Ectodermal cell (in vitro differentiated cells): ENCODE results near the gene FOXL3.

Source experiments
- H3K27ac ChIP-seq: 2 replicates; pipeline ENCODE4 v1.7.0; 2013; ENCODE audit warnings: mild to moderate bottlenecking, low read depth, low read length; ENCODE audit not compliant: insufficient read depth, poor library complexity, severe bottlenecking
- H3K27me3 ChIP-seq: 2 replicates; pipeline ENCODE4 v1.7.0; 2013; ENCODE audit warnings: mild to moderate bottlenecking, low read length; ENCODE audit not compliant: insufficient read depth, control insufficient read depth, poor library complexity, severe bottlenecking
- H3K36me3 ChIP-seq: one replicate; pipeline ENCODE4 v1.7.0; 2013; ENCODE audit warnings: low read length; ENCODE audit not compliant: control insufficient read depth, insufficient read depth
- H3K4me1 ChIP-seq: one replicate; pipeline ENCODE4 v1.7.0; 2013; ENCODE audit warnings: low read length; ENCODE audit not compliant: control insufficient read depth, insufficient read depth
- H3K4me3 ChIP-seq: 2 replicates; pipeline ENCODE4 v1.7.0; 2013; ENCODE audit warnings: low read depth, low read length, control low read depth; ENCODE audit not compliant: insufficient read depth
- H3K9me3 ChIP-seq: 2 replicates; pipeline ENCODE4 v1.7.0; 2013; ENCODE audit warnings: mild to moderate bottlenecking, low read length, moderate library complexity; ENCODE audit not compliant: control insufficient read depth
- WGBS, 2 experiments: methylation state at CpG; one replicate each; pipeline ENCODE4 v1.1.7; 2013; ENCODE audit warnings: missing lambda C conversion rate in 2 of 2; 5-methylcytosine and 5-hydroxymethylcytosine counted together

The FOXL3 gene

DNA sequence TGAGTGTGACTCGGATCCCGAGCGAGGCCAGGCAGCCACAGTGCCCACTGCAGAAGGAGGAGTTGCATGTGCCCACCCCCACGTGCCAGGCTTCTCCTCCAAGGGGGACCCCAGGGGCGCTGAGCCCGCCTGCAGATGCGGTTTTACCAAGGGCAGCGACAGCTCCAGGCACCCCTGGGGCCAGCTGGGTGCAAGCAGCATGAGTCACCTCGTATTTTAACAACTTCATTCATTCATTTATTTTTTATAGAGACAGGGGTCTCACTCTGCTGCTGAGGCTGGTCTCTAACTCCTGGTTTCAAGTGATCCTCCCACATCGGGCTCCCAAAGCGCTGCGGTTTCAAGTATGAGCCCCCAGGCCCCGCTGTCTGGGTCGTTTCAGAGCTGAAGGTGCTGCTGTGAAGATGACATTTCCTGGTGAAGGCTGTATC, 1.3 kb upstream of the FOXL3 start:
- Histone ChIP-seq H3K4me1 (no peaks in the 10 kb centered on the region), H3K27me3 (peaks cover 54% of the 10 kb centered on the region), H3K9me3 (no peaks in the 10 kb centered on the region), H3K27ac (no peak overlapping the region), H3K36me3 (no peaks in the 10 kb centered on the region), H3K4me3 (no peak overlapping the region)
- 84 to 89% methylated on average over 14 of the region's 14 CpGs for WGBS, 2 experiments

- H3K36me3 ChIP-seq = no peaks in the 10 kb centered on the region
- WGBS, 2 experiments = 79 to 80% methylated on average over 46 of the region's 46 CpGs
- no peak overlapping the region for H3K27ac ChIP-seq
- no peaks in the 10 kb centered on the region for H3K9me3 ChIP-seq
- no peak overlapping the region for H3K4me3 ChIP-seq
- peaks cover 54% of the 10 kb centered on the region for H3K27me3 ChIP-seq
- no peaks in the 10 kb centered on the region for H3K4me1 ChIP-seq
These were observed 688 bp upstream of the FOXL3 start for GRCh38 chr7:289209-289755.

DNA sequence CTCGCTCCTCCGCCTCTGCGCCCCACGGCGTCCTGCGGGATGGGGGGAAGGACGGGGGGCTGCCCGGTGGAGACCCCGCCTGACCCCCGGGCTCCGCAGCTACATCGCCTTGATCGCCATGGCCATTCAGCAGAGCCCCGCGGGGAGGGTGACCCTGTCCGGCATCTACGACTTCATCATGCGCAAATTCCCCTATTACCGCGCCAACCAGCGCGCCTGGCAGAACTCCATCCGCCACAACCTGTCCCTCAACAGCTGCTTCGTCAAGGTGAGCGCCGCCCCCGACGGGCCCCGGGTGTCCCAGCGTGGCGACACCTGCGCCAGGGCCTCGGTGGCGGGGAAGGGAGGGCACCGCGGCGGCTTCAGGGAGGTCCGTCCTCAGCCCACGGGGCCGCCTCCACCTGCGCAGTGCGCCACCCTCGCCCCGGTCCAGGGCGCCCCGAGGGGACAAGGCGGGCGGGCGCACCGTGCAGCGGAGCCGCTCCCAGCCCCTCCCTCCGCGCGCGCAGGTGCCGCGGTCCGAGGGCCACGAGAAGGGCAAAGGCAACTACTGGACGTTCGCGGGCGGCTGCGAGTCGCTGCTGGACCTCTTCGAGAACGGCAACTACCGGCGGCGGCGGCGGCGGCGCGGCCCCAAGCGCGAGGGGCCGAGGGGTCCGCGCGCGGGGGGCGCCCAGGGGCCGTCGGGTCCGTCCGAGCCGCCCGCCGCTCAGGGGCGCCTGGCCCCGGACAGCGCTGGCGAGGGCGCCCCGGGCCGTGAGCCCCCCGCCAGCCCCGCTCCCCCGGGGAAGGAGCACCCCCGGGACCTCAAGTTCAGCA, 793 bp downstream of the FOXL3 start:
- H3K27ac ChIP-seq = no peak overlapping the region
- no peak overlapping the region for H3K4me3 ChIP-seq
- 72 to 75% methylated on average over 102 of the region's 102 CpGs for WGBS, 2 experiments
- H3K9me3 ChIP-seq = no peaks in the 10 kb centered on the region
- no peaks in the 10 kb centered on the region for H3K36me3 ChIP-seq
- H3K27me3 ChIP-seq = peaks cover 54% of the 10 kb centered on the region
- no peaks in the 10 kb centered on the region for H3K4me1 ChIP-seq

DNA sequence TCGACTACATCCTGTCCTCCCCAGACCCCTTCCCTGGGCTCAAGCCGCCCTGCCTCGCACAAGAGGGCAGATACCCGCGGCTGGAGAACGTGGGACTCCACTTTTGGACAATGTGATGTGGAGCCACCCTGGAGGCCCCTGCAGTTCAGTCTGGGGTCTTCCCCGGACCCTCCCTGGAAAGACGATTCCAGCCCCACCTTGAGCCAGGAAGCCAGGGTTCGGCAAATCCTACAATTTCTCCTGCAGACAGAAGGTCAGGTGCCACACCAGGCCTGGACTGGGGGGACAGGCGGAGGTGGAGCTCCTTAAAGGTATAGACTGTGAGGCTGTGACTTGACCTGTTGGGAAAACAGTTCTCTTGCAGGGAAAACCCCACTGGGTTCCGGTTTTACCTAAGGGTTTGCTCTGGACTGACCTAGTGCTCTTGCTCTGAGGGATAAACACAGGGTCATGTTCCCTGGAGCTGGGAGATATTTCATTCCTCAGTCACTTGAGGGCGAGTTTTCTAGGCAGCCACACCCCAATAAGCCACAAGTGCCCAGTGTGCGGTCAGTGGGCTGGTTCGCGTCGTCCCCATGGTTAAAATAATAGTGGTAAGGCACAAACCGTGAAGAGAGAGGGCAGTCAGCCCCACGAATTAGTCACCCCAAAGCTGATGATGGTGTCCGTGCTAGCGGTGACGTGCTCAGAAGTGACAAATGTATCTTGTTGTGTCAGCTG, 1.6 kb downstream of the FOXL3 start:
- Histone ChIP-seq H3K4me1 (no peaks in the 10 kb centered on the region), H3K4me3 (no peak overlapping the region), H3K9me3 (no peaks in the 10 kb centered on the region), H3K36me3 (no peaks in the 10 kb centered on the region), H3K27me3 (peaks cover 54% of the 10 kb centered on the region), H3K27ac (no peak overlapping the region)
- WGBS, 2 experiments = 87 to 91% methylated on average over 21 of the region's 21 CpGs

DNA sequence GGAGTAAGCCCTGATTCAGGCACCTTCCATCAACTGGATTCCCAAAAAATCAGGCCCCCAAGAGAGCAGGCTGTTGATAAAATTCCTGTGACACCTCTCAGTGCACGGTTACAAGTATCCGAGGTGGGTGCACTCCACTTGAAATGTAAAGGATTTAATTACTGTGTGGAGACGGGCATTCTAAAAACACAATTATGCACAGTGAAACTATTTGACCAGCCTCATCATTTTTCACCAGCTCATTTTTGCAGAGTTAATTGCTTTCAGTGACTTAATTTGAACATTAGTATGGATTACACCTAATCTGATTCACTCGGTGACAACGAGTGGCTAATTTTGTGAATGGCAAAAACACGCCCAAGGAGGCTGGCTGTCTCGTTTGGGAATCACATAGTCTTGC, 2.3 kb downstream of the FOXL3 start:
- H3K27ac ChIP-seq = no peak overlapping the region
- H3K27me3 ChIP-seq = peaks cover 54% of the 10 kb centered on the region
- WGBS, 2 experiments = 87 to 94% methylated on average over 6 to 7 of the region's 7 CpGs
- H3K9me3 ChIP-seq = no peaks in the 10 kb centered on the region
- H3K36me3 ChIP-seq = no peaks in the 10 kb centered on the region
- no peak overlapping the region for H3K4me3 ChIP-seq
- no peaks in the 10 kb centered on the region for H3K4me1 ChIP-seq

DNA sequence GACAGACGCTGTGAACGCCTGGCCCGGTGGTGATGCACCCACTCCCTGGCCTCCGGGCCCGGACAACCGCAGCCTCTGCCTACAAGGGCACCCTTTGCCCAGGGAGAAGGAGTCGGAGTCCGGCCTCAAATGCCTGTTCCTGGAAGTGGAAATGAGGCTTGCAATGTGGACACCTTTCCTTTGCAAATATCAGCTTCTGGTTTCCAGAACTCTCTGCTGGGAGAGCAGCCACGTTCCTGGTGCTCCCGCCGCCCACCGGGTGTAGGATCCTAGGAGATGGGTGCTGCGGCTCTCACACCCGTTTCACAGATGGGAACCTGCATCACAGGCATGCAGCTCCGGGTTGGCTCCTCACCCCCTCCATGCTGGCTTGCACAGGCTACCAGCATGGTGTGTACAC, 2.9 kb downstream of the FOXL3 start:
- Histone ChIP-seq H3K4me1 (no peaks in the 10 kb centered on the region), H3K36me3 (no peaks in the 10 kb centered on the region), H3K9me3 (no peaks in the 10 kb centered on the region), H3K27me3 (peaks cover 54% of the 10 kb centered on the region), H3K27ac (no peak overlapping the region), H3K4me3 (no peak overlapping the region)
- WGBS, 2 experiments = 89 to 90% methylated on average over 15 of the region's 15 CpGs

DNA sequence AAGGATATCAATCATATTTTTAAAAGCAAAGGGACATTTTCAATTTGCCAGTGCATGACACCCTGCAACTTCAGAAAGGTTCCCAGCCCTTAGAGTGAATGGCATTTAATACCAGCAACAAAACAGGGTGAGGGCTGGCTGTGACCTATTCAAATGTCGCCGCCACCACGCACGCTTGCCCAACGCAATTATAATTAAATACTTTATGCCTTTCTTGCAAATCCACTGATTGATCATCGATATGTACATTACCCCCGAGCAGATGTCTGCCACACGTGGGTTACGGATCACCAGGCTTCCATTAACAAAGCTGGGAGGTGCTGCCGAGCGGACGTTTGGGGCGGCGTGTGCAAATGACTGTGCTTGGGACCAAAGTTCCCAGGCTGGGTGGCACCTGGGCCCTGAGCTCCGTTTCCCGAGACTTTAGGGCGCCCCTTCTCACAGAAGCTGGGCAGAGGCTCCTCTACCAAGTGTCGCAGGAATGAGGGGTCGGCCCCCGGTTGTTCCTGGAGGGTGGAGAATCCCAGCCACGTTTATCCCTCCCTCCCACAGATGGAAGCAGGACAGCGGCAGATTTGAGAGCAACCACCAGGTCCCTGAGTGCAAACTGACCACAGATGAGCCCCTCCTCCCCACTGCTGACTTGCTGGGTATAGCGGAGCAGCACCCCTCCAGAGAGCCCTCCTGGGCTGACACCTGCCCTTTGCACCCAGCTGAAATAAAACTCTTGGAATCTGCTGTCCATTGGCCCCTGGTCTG, 3.9 kb downstream of the FOXL3 start:
- Histone ChIP-seq H3K27ac (no peak overlapping the region), H3K27me3 (peaks cover 44% of the 10 kb centered on the region), H3K9me3 (no peaks in the 10 kb centered on the region), H3K4me3 (no peak overlapping the region), H3K36me3 (no peaks in the 10 kb centered on the region), H3K4me1 (no peaks in the 10 kb centered on the region)
- WGBS, 2 experiments = 90 to 91% methylated on average over 23 of the region's 23 CpGs

GRCh38 chr7:294440-295154, 4.6 kb downstream of the FOXL3 start:
- no peaks in the 10 kb centered on the region for H3K9me3 ChIP-seq
- H3K27me3 ChIP-seq = peaks cover 37% of the 10 kb centered on the region
- H3K36me3 ChIP-seq = no peaks in the 10 kb centered on the region
- H3K4me3 ChIP-seq = no peak overlapping the region
- no peak overlapping the region for H3K27ac ChIP-seq
- WGBS, 2 experiments = 92 to 94% methylated on average over 25 of the region's 25 CpGs
- no peaks in the 10 kb centered on the region for H3K4me1 ChIP-seq

GRCh38 chr7:295155-296154, 5.5 kb downstream of the FOXL3 start:
- H3K4me1 ChIP-seq = no peaks in the 10 kb centered on the region
- H3K27ac ChIP-seq = no peak overlapping the region
- no peak overlapping the region for H3K4me3 ChIP-seq
- 91 to 92% methylated on average over 27 of the region's 27 CpGs for WGBS, 2 experiments
- peaks cover 28% of the 10 kb centered on the region for H3K27me3 ChIP-seq
- H3K9me3 ChIP-seq = no peaks in the 10 kb centered on the region
- no peaks in the 10 kb centered on the region for H3K36me3 ChIP-seq
